DOHH2 (cell line): Measurements from ENCODE around the gene ADGRG6.

Experiments
- H3F3A ChIP-seq: fragments of 200-600 bp; sonication (generic), shearing (Covaris generic); 2 replicates; pipeline ENCODE4 v1.6.0; 2016; ENCODE audit warnings: antibody characterized with exemption, mild to moderate bottlenecking; ENCODE audit not compliant: control insufficient read depth, insufficient read depth
- H3K27ac ChIP-seq: fragments of 200-600 bp; sonication (generic); 2 replicates; pipeline ENCODE4 v1.5.1; 2014; ENCODE audit warnings: low read depth, mild to moderate bottlenecking, low read length, moderate library complexity
- H3K27me3 ChIP-seq: fragments of 200-600 bp; sonication (generic); 2 replicates; pipeline ENCODE4 v1.6.1; 2014; ENCODE audit warnings: mild to moderate bottlenecking, low read length, mixed read lengths; ENCODE audit not compliant: control insufficient read depth
- H3K36me3 ChIP-seq: fragments of 200-600 bp; sonication (generic); 2 replicates; pipeline ENCODE4 v1.6.1; 2014; ENCODE audit warnings: mild to moderate bottlenecking, low read length, moderate library complexity, mixed read lengths; ENCODE audit not compliant: control insufficient read depth
- H3K4me1 ChIP-seq: fragments of 200-600 bp; sonication (generic); 2 replicates; pipeline ENCODE4 v1.6.1; 2014; ENCODE audit warnings: mild to moderate bottlenecking, low read length, mixed read lengths; ENCODE audit not compliant: control insufficient read depth
- H3K4me2 ChIP-seq: fragments of 200-600 bp; sonication (generic); 2 replicates; pipeline ENCODE4 v1.6.0; 2014; ENCODE audit warnings: mild to moderate bottlenecking, low read length, moderate library complexity
- H3K4me3 ChIP-seq: fragments of 200-600 bp; sonication (generic); 2 replicates; pipeline ENCODE4 v1.5.1; 2014; ENCODE audit warnings: mild to moderate bottlenecking, low read length, mixed read lengths
- H3K79me2 ChIP-seq: fragments of 200-600 bp; sonication (generic); 2 replicates; pipeline ENCODE4 v1.6.1; 2014; ENCODE audit warnings: mild to moderate bottlenecking, low read length, mixed read lengths; ENCODE audit not compliant: control insufficient read depth
- H3K9me2 ChIP-seq: fragments of 200-600 bp; sonication (generic); replicated peaks from 2 replicates; pipeline ENCODE4 v1.6.1; 2014; ENCODE audit warnings: mild to moderate bottlenecking, low read length, mixed read lengths; ENCODE audit not compliant: control insufficient read depth
- H3K9me3 ChIP-seq: fragments of 200-600 bp; sonication (generic); 2 replicates; pipeline ENCODE4 v1.6.1; 2014; ENCODE audit warnings: antibody characterized with exemption, low read length, mixed read lengths; ENCODE audit not compliant: control insufficient read depth, insufficient read depth
- H4K20me1 ChIP-seq: fragments of 200-600 bp; sonication (generic); 2 replicates; pipeline ENCODE4 v1.6.0; 2014; ENCODE audit warnings: low read depth, mild to moderate bottlenecking, antibody characterized with exemption, low read length, moderate library complexity; ENCODE audit not compliant: control insufficient read depth, insufficient read depth
- EZH2phosphoT487 ChIP-seq: fragments of 200-600 bp; sonication (generic); IDR thresholded peaks from 2 replicates; pipeline ENCODE4 v1.6.1; 2017; ENCODE audit warnings: borderline replicate concordance, mild to moderate bottlenecking, antibody characterized with exemption, low read length, moderate library complexity, mixed read lengths
- TF ChIP-seq, protein P1 (sequence below): fragments of 200-600 bp; sonication (generic); IDR thresholded peaks from one replicate; pipeline ENCODE4 v1.5.1; 2014; ENCODE audit warnings: antibody characterized with exemption, mild to moderate bottlenecking, low read depth, low read length; ENCODE audit not compliant: poor library complexity, severe bottlenecking

Gene ADGRG6

DNA sequence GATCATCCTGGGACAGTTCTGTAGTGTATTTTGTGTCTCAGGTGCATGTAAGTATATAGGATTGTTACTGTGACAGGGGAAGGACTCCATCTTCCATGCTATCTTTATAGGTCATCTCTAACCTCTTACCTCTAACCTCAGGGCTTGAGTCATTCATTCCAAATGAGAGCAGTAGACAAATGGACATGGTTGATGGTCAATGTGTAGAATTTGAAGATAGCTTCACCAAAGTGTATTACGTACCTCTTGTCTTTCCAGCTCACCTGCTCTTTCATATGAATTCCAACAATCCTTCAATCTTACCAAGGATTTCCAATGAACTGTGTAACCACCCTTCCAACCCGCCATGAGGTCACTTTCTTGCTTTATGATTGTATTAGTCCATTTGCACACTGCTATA, 8.7 kb upstream of the ADGRG6 start:
- H3K27ac ChIP-seq, result no peak overlapping the region
- no peaks in the 10 kb centered on the region for H4K20me1 ChIP-seq
- no peaks in the 10 kb centered on the region for H3K79me2 ChIP-seq
- H3F3A ChIP-seq, result no peaks in the 10 kb centered on the region
- H3K4me3 ChIP-seq, result no peak overlapping the region
- H3K27me3 ChIP-seq, result no peaks in the 10 kb centered on the region
- H3K9me3 ChIP-seq, result no peaks in the 10 kb centered on the region
- TF ChIP-seq, protein P1, sequence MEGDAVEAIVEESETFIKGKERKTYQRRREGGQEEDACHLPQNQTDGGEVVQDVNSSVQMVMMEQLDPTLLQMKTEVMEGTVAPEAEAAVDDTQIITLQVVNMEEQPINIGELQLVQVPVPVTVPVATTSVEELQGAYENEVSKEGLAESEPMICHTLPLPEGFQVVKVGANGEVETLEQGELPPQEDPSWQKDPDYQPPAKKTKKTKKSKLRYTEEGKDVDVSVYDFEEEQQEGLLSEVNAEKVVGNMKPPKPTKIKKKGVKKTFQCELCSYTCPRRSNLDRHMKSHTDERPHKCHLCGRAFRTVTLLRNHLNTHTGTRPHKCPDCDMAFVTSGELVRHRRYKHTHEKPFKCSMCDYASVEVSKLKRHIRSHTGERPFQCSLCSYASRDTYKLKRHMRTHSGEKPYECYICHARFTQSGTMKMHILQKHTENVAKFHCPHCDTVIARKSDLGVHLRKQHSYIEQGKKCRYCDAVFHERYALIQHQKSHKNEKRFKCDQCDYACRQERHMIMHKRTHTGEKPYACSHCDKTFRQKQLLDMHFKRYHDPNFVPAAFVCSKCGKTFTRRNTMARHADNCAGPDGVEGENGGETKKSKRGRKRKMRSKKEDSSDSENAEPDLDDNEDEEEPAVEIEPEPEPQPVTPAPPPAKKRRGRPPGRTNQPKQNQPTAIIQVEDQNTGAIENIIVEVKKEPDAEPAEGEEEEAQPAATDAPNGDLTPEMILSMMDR, result no peak
- no peak for TF ChIP-seq EZH2phosphoT487
- no peaks in the 10 kb centered on the region for H3K4me1 ChIP-seq
- no peak overlapping the region for H3K4me2 ChIP-seq
- H3K36me3 ChIP-seq, result no peaks in the 10 kb centered on the region
- no peaks in the 10 kb centered on the region for H3K9me2 ChIP-seq

DNA sequence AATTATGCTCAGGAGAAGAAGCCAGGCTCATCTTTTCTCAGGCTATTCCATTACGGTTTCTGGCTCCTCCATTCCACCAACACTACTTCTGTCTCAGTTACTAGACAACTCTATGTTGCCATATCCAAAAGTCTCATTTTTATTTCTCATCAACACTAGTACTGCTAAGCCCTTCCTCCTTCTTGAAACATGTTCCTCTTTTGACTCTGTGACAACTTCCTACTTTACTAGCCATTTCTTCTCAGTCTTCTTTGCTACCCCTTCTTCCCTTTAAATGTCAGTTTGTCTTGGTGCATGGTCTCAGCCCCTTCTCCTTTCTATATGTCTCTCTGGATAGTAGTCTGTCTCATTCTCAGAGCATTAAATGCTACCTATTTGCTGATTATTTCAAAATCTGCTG, 7.1 kb upstream of the ADGRG6 start:
- Histone ChIP-seq H3K36me3 (no peaks in the 10 kb centered on the region), H3F3A (no peaks in the 10 kb centered on the region), H3K27ac (no peak overlapping the region), H3K4me1 (no peaks in the 10 kb centered on the region), H3K4me2 (no peak overlapping the region), H3K9me3 (no peaks in the 10 kb centered on the region), H4K20me1 (no peaks in the 10 kb centered on the region), H3K9me2 (no peaks in the 10 kb centered on the region), H3K4me3 (no peak overlapping the region), H3K79me2 (no peaks in the 10 kb centered on the region), H3K27me3 (no peaks in the 10 kb centered on the region)
- TF ChIP-seq, protein P1, result no peak
- no peak for TF ChIP-seq EZH2phosphoT487

GRCh38 chr6:142296975-142297604, 4.7 kb upstream of the ADGRG6 start:
- TF ChIP-seq, protein P1, result no peak
- Histone ChIP-seq H3K9me2 (no peaks in the 10 kb centered on the region), H4K20me1 (no peaks in the 10 kb centered on the region), H3K4me2 (no peak overlapping the region), H3F3A (no peaks in the 10 kb centered on the region), H3K27me3 (no peaks in the 10 kb centered on the region), H3K9me3 (no peaks in the 10 kb centered on the region), H3K4me1 (no peaks in the 10 kb centered on the region), H3K79me2 (no peaks in the 10 kb centered on the region), H3K36me3 (no peaks in the 10 kb centered on the region), H3K27ac (no peak overlapping the region), H3K4me3 (no peak overlapping the region)

- no peak overlapping the region for H3K4me2 ChIP-seq
- no peaks in the 10 kb centered on the region for H3K4me1 ChIP-seq
Observed at GRCh38 chr6:142297605-142297995, 4.2 kb upstream of the ADGRG6 start.

More at GRCh38 chr6:142297605-142297995, 4.2 kb upstream of the ADGRG6 start:
- no peak for TF ChIP-seq EZH2phosphoT487
- TF ChIP-seq, protein P1, result no peak
- no peak overlapping the region for H3K27ac ChIP-seq
- H3K36me3 ChIP-seq, result no peaks in the 10 kb centered on the region
- H4K20me1 ChIP-seq, result no peaks in the 10 kb centered on the region
- H3K9me3 ChIP-seq, result no peaks in the 10 kb centered on the region
- no peaks in the 10 kb centered on the region for H3K27me3 ChIP-seq
- no peaks in the 10 kb centered on the region for H3K9me2 ChIP-seq
- H3K4me3 ChIP-seq, result no peak overlapping the region
- H3K79me2 ChIP-seq, result no peaks in the 10 kb centered on the region
- no peaks in the 10 kb centered on the region for H3F3A ChIP-seq
